WERI-Rb-1 (cell line): Measurements from ENCODE around the gene ARGLU1.

Source experiments
- DNase-seq: peaks from one replicate; pipeline ENCODE4 v3.0.0-alpha.2; 2020
- H3K27ac ChIP-seq: fragments of 250-450 bp; sonication (Bioruptor Pico); 2 replicates; pipeline ENCODE4 v1.5.1; 2020; ENCODE audit warnings: mild to moderate bottlenecking, moderate library complexity
- H3K27me3 ChIP-seq: fragments of 250-450 bp; sonication (Bioruptor Pico); 2 replicates; pipeline ENCODE4 v1.5.1; 2021; ENCODE audit warnings: mild to moderate bottlenecking, low read depth, moderate library complexity; ENCODE audit not compliant: insufficient read depth, severe bottlenecking
- H3K36me3 ChIP-seq: fragments of 250-450 bp; sonication (Bioruptor Pico); 2 replicates; pipeline ENCODE4 v1.5.1; 2020; ENCODE audit warnings: mild to moderate bottlenecking, moderate library complexity
- H3K4me3 ChIP-seq: 2 replicates; pipeline ENCODE4 v1.5.1; 2011; ENCODE audit warnings: low read depth, mild to moderate bottlenecking, control low read depth, low read length
- H3K9me3 ChIP-seq: fragments of 250-450 bp; sonication (Bioruptor Pico); 2 replicates; pipeline ENCODE4 v1.5.1; 2021; ENCODE audit warnings: mild to moderate bottlenecking, moderate library complexity; ENCODE audit not compliant: severe bottlenecking
- CTCF ChIP-seq: IDR thresholded peaks from 2 replicates; pipeline ENCODE4 v1.5.1; 2011; ENCODE audit warnings: low read depth, mild to moderate bottlenecking, control low read depth, inconsistent platforms, low read length

Gene ARGLU1

GRCh38 chr13:106569233-106570095 lies 1.5 kb upstream of the ARGLU1 start:
- no peak for DNase-seq
- Histone ChIP-seq H3K27me3 (no peaks in the 10 kb centered on the region), H3K4me3 (no peak overlapping the region), H3K36me3 (peaks cover 20% of the 10 kb centered on the region), H3K27ac (no peak overlapping the region), H3K9me3 (no peaks in the 10 kb centered on the region)
- no peak for TF ChIP-seq CTCF

GRCh38 chr13:106568299-106569003 lies 514 bp upstream of the ARGLU1 start:
- Histone ChIP-seq H3K36me3 (peaks cover 23% of the 10 kb centered on the region), H3K27me3 (no peaks in the 10 kb centered on the region), H3K27ac (no peak overlapping the region; the same call in 1 of the 2 replicates), H3K4me3 (peak overlapping the region; percentile 99), H3K9me3 (no peaks in the 10 kb centered on the region)
- no peak for TF ChIP-seq CTCF
- no peak for DNase-seq

- Histone ChIP-seq H3K27me3 (no peaks in the 10 kb centered on the region), H3K27ac (peak overlapping the region; percentile 98)
Measured at GRCh38 chr13:106566641-106567473, 1.1 kb downstream of the ARGLU1 start.

GRCh38 chr13:106565127-106565775 lies 2.7 kb downstream of the ARGLU1 start:
- TF ChIP-seq CTCF: no peak
- Histone ChIP-seq H3K4me3 (no peak overlapping the region), H3K27ac (no peak overlapping the region), H3K9me3 (no peaks in the 10 kb centered on the region), H3K36me3 (peaks cover 27% of the 10 kb centered on the region), H3K27me3 (no peaks in the 10 kb centered on the region)
- DNase-seq: no peak

More at GRCh38 chr13:106566641-106567473, 1.1 kb downstream of the ARGLU1 start:
- TF ChIP-seq CTCF: no peak
- no peaks in the 10 kb centered on the region for H3K9me3 ChIP-seq
- H3K36me3 ChIP-seq: peaks cover 24% of the 10 kb centered on the region
- peak overlapping the region; percentile 99 for H3K4me3 ChIP-seq
- peak; percentile 84 for DNase-seq

- Histone ChIP-seq H3K27ac (no peak overlapping the region), H3K36me3 (peaks cover 47% of the 10 kb centered on the region), H3K4me3 (no peak overlapping the region), H3K9me3 (no peaks in the 10 kb centered on the region), H3K27me3 (no peaks in the 10 kb centered on the region)
- TF ChIP-seq CTCF: no peak
- no peak for DNase-seq
Measured at GRCh38 chr13:106562301-106562700, 5.6 kb downstream of the ARGLU1 start.
